Activated naive CD4-positive, alpha-beta T cell treated with anti-CD3 and anti-CD28 coated beads, Interleukin-2, amount 50 U/mL, for 16 hours (primary cell): ENCODE data around the gene ADAMTS14.
"Not testable (repeated sequence)": the region's sequence is repeated elsewhere in the genome, so short reads cannot be mapped to it uniquely, and the experiment has no call there.

Experiments used
- DNase-seq: peaks from one replicate; pipeline ENCODE4 v3.0.0-alpha.2; 2020

The ADAMTS14 gene, protein sequence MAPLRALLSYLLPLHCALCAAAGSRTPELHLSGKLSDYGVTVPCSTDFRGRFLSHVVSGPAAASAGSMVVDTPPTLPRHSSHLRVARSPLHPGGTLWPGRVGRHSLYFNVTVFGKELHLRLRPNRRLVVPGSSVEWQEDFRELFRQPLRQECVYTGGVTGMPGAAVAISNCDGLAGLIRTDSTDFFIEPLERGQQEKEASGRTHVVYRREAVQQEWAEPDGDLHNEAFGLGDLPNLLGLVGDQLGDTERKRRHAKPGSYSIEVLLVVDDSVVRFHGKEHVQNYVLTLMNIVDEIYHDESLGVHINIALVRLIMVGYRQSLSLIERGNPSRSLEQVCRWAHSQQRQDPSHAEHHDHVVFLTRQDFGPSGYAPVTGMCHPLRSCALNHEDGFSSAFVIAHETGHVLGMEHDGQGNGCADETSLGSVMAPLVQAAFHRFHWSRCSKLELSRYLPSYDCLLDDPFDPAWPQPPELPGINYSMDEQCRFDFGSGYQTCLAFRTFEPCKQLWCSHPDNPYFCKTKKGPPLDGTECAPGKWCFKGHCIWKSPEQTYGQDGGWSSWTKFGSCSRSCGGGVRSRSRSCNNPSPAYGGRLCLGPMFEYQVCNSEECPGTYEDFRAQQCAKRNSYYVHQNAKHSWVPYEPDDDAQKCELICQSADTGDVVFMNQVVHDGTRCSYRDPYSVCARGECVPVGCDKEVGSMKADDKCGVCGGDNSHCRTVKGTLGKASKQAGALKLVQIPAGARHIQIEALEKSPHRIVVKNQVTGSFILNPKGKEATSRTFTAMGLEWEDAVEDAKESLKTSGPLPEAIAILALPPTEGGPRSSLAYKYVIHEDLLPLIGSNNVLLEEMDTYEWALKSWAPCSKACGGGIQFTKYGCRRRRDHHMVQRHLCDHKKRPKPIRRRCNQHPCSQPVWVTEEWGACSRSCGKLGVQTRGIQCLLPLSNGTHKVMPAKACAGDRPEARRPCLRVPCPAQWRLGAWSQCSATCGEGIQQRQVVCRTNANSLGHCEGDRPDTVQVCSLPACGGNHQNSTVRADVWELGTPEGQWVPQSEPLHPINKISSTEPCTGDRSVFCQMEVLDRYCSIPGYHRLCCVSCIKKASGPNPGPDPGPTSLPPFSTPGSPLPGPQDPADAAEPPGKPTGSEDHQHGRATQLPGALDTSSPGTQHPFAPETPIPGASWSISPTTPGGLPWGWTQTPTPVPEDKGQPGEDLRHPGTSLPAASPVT

GRCh38 chr10:70672165-70673042 lies at the start of gene ADAMTS14:
TSS of gene ADAMTS14 (plus strand) at chr10:70672506. CDS start at chr10:70672803, 297 bp downstream.
- no peak for DNase-seq

GRCh38 chr10:70622541-70622940 lies 49.8 kb upstream of the ADAMTS14 start:
- DNase-seq, result no peak

DNA sequence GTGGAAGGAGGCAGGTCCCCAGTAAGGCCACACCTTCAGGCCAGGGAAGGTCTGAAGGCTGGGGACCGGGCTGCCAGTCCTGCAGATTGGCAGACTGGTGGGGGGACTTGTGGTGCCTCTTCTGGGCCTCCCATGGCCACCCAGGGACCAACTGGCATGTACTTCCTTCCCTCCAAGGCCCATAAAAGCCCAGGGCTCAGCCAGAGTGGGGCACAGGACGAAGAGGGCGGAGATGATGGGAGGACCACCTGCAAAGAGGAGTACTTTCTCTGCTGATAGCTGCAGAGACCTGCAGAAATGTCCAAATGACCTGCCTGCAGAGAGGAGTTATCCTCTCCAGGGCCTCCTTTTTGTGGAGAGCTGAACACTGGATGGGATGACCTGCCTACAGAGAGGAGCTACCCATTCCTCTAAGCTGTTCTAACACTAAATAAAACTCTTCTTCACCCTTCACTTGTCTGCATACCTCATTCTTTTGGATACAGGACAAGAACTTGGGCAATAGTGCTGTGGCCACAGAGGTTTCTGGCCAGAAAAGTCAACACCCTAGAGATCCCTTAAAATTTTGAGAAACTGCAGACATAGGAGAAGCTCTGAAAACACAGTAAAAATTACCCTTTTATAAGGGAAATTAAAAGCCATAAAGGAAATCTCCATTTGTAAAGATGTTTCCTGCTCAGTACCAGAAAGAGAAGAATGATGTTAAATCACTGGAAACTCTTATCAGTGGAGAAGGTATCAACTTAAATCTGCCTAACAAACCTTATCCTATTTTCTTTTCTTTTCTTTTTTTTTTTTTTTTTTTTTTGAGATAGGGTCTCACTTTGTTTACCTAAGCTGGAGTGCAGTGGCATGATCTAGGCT lies 49.1 kb upstream of the ADAMTS14 start:
- no peak for DNase-seq

DNA sequence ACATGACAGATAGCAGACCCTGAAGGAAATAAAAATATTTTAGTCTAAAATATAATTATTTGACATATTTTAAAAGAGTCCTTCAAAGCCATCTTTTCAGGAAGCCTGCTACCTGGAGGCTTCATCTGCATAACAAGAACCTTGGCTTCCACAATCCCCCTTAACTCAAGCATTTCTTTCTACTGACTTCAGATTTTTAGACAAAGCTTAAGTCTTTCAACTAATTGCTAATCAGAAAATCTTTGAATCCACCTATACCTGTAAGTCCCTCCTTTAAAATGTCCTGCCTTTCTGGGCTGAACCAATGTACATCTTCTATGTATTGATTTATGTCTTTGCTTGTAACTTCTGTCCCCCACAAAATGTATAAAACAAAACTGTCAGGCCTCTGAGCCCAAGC lies 46.2 kb upstream of the ADAMTS14 start:
- DNase-seq, result no peak

- no peak for DNase-seq
These were observed 43.0 kb upstream of the ADAMTS14 start for GRCh38 chr10:70629338-70629737.

GRCh38 chr10:70631735-70632134 lies 40.6 kb upstream of the ADAMTS14 start:
- not testable (repeated sequence) for DNase-seq

DNA sequence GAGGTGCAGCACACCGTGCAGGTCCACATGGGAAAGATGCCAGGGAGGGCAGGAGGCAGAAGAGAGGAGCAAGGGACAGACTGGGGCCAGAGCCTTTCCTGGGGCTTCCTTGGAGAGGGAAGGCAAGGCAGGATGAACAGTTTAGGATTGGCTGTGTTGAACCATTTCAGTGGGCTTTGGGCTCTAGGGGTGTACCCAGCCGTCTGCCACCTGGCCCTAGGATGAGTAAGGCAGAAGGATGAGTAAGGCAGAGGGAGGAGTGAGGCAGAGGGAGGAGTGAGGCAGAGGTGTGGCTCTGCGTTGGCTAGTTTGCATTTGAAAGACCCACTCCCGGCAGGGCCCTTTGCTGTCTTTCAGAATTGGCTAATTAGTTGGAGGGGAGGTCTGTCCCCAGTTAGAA lies 38.3 kb upstream of the ADAMTS14 start:
- DNase-seq, result no peak

GRCh38 chr10:70634515-70634914 lies 37.8 kb upstream of the ADAMTS14 start:
- not testable (repeated sequence) for DNase-seq

- not testable (repeated sequence) for DNase-seq
These were observed 32.5 kb upstream of the ADAMTS14 start for GRCh38 chr10:70639640-70640383.

GRCh38 chr10:70643272-70643671 lies 29.0 kb upstream of the ADAMTS14 start:
- DNase-seq, result not testable (repeated sequence)

GRCh38 chr10:70644959-70645358 lies 27.3 kb upstream of the ADAMTS14 start:
- not testable (repeated sequence) for DNase-seq

DNA sequence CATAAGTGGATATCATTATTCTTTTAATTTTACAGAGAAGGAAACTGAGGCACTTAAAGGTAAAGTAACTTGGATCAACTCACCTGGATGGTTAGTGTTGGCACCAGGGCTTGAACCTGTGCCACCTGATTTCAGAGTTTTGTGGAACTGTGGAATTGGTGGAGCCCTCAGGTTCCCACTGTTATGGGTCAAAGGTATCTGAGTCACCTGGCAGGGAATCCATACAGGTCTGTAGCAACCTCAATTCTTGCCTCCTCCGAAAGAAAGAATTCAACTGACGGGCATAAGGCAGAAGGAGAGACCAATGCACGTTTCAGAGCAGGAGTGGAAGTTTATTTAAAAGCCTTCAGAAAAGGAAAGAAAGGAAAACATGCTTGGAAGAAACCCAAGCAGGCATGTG lies 25.2 kb upstream of the ADAMTS14 start:
- no peak for DNase-seq

DNA sequence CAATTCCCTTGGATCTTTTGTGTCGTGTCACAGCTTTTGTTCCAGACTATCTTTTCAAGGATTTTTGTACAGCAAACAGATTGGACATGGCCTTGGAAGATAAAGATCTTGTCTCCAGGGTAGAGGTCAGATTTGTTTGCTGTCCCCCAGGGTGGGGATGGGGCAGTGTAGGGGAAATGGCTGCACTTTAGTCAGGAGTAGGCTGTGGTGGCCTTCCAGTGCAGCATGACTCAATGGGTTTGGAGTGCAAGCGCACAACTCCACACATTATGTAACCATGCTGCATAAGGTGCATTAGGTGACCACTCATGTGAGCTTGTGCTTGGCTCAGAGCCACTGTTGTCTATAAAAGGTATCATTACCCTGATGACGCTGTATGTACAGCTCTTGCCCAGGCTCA lies 23.9 kb upstream of the ADAMTS14 start:
- DNase-seq, result no peak

- no peak for DNase-seq
These were observed 22.8 kb upstream of the ADAMTS14 start for GRCh38 chr10:70649526-70649925.

GRCh38 chr10:70650104-70650503 lies 22.2 kb upstream of the ADAMTS14 start:
- DNase-seq, result no peak

DNA sequence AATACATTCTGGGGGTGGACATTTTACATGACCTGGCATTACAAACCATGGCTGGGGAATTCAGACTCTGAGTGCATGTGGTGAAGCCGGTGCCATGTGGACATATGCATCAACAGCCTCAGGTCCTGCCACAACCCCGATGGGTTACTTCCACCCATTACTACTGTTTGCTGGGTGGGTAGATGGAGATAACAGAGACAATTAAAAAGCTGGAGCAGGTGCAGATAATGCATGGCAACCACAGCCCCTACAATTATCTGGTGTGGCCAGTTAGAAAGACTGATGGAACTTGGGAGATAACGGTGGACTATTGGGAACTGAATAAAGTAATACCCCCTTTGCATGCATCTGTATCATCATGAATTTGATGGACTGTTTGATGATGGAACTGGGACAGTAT lies 21.6 kb upstream of the ADAMTS14 start:
- no peak for DNase-seq

GRCh38 chr10:70651661-70652060 lies 20.6 kb upstream of the ADAMTS14 start:
- DNase-seq, result no peak

DNA sequence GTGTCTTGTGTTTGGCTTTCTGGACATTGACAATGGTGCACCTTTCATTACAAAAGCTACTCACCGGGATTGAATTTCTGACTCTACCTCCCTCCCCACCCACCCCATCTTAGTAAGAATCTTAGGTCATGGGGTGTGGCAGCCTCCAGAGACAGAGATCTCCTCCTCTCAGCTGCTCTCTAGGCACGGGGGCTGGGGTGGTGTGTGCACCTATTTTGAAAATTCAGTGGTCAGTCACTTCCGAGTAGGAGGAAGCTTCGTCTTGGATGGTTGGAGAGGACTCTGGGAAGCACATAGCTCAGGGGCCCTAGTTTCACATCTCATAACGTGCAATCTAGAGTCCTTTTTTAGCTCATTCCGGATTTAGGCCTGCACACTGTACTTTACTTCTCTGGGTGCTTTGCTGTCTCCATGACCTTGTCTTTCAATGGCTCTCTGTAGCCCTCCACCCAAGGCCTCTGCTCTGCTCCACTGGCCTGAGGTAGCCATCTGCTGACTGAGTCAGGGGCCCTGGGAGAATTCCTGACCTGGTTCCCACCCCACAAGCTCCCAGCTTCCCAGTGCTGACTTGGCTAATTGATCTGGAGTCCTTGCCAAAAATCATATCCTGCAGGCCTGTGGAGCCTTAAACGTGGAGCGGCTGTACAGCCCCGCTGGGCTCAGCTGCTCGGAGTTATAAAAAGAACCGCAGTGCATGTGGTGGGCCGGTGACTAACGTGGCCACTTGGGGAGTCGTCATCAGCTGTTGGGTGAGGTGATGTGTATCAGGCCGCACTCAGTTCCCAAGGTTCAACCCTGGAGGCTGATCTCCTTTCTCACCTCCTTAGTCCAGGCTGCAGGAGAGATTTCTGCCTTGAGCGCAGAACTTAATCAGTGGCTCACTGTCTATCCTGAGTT lies 19.3 kb upstream of the ADAMTS14 start:
- DNase-seq, result no peak

DNA sequence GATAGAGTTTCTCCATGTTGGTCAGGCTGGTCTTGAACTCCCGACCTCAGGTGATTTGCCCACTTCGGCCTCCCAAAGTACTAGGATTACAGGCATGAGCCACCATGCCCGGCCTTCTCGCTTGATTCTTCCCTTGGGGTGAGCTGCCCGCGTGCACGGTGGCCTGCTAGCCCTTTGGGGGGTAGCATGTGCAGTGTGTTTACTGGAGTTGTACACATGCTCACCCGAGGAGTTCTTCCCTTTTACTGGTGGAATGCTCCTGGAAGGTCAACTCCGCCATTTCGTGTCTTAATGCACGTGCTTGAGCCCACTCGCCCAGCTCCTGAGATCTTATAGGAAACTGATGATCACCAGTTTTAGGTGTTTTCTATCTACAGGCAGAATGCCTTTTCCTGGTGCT lies 17.0 kb upstream of the ADAMTS14 start:
- no peak for DNase-seq
